Activated CD4-positive, CD25-positive, alpha-beta regulatory T cell treated with anti-CD3 and anti-CD28 coated beads, Interleukin-2, amount 50 U/mL, for 24 hours (primary cell): ENCODE data around the gene EBPL.
A peak's percentile ranks its signal among the peaks of the same experiment; 100 is the strongest.
"Not testable (repeated sequence)": the region's sequence is repeated elsewhere in the genome, so short reads cannot be mapped to it uniquely, and the experiment has no call there.

ENCODE experiments used
- ATAC-seq, 2 donors: fragments of 150-1000 bp; cut with Tn5 transposase; one replicate each; pipeline ENCODE4 v1.10.0; 2021; ENCODE audit warnings: mild to moderate bottlenecking in 1 of 2, moderate library complexity in 1 of 2

The EBPL gene

DNA sequence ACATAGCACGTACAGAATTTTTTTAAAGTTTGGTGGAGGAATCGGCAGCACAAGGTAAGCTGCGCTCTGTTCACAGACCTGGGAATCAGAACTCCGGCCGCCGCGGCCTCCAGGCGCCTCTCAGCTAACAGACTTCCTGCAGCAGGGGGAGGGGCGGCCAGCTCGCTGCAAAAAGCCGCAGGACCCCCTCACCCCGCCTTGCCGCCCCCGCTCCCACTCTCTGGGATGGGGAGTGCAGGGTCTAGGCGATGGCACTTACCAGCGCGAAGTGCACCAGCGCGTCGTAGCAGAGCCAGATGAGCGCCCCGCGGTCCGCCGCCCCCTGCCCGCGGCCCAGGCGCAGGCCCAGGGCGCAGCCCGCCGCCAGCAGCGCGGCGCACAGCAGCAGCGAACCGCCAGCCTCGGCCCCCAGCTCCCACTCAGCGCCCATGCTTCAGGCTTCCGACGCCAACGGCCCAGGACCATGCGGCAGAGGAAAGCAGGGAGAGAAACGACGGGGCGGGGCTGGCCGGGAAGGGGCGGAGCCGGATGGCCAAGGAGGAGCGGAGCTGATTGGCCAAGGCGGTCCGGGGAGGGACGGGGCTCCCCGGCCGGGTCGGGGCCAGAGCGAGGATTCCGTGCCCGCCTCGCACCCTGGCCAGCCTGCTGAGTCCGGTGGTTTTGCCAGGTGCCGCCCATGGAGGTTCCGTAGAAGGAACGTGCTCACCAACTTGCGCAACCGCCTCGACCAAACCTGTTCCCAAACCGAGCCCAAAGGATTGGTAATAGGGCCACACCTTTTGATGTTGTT, at the start of gene EBPL:
Gene EBPL (minus strand): TSS at position 492 of the 790 bp plus-strand sequence. CDS start 62 bp downstream, at position 430.
- peak; percentile 97 to 98 for ATAC-seq

DNA sequence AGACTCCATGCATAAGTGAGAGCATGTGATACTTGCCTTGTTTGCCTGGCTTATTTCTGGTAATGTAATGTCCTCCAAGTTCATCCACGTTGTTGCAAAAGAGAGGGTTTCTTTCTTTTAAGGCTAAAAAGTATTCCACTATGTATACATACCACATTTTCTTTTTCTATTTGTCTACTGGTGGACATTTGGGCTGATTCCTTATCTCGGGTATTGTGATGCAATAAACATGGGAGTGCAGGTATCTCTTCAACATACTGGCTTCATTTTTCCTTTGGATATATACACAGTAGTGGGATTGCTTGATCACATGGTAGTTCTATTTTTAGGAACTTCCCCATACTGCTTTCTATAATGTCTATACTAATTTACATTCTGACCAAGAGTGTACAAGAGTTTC, 49.6 kb upstream of the EBPL start:
- no peak for ATAC-seq

DNA sequence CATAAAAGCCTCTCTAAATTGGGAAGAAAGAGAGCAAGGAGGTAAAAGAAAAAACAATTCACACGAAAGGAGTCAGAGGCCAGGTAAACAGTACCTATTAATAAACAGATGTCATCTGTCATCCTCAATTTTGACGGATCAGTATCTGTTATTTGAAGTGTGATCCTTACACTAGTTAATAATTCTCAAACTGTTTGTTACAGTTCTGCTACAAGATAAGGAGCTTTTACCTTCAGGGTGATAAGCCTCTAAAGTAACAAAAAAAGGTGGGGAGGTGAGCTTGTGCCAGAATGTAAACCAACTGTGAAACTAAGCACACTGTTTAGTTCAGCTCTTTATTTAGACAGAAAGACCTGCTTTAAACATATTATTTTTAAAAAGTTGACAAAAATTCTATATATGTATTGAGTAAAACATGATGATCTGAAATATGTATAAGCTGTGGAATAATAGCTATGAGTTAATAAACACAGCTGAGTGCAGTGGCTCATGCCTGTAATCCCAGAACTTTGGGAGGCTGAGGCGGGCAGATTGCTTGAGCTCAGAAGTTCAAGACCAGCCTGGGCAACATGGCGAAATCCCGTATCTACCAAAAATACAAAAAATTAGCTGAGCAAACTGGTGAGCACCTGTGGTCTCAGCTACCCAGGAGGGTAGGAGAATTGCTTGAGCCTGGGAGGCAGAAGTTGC, 48.4 kb upstream of the EBPL start:
- no peak for ATAC-seq

DNA sequence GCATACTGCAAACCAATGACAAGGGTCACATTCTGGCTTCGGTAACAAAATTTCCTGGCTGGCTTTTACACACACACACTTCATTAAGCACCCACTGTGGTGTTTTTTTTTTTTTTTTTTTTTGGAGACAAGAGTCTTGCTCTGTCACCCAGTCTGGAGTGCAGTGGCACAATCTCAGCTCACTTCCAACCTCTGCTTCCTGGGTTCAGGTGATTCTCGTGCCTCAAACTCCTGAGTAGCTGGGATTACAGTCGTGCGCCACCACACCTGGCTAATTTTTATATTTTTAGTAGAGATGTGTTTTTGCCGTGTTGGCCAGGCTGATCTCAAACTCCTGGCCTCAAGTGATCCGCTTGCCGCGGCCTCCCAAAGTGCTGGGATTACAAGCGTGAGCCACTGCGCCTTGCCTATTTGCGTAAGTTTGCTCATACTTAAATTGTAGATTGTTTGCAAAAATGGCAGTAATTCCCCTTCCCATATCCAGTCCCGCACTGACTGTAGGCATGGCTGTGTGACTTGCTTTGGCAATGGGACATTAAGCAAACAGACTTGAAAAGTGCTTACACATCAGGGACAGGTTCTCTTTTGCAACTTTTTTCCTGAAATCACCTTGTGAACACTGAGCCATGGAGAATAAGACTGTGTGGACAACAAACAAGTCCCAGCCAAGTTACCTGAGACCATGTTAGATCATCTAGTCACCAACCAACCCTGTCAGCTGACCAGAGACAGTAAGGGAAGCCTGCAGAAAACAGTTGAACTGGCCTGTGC, 42.1 kb upstream of the EBPL start:
- ATAC-seq, result no peak

DNA sequence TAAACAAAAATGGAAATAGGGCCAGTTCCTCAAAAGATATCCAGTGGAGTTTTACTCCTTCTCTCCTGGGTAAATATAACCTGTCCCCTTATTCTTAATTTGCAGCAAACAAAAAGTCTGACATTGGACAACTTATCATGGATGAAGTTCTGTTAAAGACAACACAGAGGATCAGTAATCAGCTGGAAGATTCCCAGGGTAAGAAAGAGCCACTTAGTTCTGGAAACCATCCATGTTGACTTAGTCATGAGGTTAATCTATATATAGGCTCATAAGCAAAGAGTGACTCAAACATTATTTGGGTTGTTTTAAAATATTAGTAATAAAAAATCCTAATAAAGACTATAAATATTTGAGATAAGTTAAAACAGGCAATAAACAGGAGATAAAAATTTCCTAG, 40.5 kb upstream of the EBPL start:
- no peak for ATAC-seq

DNA sequence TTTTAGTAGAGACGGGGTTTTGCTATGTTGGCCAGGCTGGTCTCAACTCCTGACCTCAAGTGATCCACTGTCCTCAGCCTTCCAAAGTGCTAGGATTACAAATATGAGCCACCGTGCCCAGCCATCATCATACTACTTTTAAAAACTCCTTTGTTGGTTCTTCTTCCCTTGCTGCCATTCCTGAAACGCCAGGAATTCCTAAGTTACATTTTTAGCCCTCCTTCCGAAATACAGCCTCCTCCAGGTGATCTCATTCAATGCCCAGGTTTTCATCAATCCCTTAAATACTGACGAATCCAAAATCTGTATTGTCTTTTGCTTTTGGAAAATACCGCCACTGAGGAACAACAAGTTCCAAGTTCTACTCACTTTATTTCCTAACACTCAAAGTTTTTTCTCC, 25.3 kb upstream of the EBPL start:
- ATAC-seq, result no peak

DNA sequence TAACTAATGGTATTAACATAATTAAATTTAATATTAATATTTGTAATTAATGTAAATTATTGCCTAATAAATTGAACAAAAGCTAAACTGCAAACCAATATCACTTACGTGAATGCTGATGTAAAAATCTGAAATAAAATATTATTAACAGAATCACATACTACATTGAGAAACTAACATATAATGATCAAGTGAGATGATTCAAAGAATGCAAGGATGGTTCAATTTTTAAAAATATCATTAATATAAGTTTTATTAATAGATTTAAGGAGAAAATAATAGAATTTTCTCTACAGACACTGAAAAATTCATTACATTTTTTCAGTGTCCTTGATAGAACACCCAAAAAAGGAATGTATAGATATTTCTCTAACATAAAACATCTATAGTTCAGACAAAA, 23.5 kb upstream of the EBPL start:
- no peak for ATAC-seq

DNA sequence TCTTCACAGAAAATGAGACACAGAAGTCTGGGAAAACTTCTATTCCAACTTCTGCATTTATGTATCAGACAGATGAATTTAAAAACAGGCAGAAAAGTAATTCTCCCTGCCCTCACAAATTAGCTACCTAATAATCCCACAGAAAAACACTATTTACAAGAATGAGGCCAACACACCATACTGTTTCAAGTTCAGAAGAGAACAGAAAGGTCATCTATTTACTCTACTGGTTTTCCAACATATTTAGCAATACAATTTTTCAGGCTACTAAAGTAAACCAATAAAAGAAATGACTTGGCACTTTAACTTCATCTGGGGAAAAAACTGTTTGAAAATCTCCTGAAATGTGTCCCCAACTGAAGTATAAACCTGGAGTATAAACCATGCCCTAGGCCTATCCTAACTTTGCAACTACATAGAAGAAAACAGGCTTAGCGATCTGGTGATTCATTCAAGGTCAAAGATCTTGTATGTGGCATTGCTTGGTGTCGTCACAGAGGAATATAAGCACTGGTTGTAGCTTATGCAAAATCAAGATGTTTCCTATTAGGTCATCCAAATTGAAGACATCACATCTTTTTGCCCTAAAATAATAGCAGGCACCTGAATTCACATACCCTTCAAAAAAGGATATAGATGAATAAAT, 20.1 kb upstream of the EBPL start:
- no peak for ATAC-seq

DNA sequence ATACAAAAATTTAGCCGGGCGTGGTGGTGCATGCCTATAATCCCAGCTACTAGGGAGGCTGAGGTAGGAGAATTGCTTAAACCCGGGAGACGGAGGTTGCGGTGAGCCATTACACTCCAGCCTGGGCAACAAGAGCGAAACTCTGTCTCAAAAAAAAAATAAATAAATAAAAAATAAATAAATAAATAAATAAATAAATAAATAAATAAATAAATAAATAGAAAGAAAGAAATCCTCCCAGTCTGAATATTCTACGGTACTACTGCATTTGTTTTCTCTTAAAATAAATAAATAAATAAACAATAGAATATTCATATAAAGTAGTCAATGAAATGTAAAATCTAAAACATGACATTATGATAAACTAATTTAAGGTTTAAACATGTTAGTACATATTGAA, 13.0 kb upstream of the EBPL start:
- not testable (repeated sequence) for ATAC-seq

DNA sequence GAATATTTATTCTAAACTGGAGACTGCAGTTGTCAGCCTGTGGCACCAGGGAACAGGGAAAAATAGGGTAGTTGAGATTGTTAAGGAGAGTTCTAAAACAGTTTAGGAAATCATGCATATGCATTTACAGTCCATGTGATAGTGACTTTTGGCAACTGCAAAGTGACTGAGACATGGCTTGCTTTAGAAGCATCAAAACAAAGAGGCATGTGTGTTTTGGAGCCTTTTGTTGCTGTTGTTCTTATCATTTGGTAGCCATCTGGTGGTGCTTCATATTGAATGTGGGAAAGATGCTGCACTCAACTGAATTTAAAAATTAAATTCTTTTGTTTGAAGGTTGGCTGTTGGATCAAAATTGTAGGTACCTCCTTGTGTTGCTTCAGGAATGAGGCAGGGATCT, 10.2 kb upstream of the EBPL start:
- no peak for ATAC-seq

DNA sequence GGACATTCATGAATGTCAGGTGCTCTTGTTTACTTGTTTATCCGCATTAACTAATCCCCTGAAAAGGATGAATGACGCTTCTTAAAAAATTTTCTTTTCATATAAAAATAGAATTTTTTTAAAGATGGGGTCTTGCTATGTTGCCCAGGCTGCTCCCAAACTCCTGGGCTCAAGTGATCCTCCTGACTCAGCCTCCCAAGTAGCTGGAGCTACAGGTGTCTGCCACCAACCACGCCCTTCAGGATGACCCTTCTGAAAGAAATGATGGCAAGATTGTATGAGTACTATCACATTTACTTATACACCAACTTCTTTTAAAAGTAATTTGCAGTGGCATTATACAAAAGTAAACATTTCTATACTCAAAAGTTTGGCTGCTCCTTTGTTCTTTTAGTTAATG, 6.2 kb upstream of the EBPL start:
- no peak for ATAC-seq

DNA sequence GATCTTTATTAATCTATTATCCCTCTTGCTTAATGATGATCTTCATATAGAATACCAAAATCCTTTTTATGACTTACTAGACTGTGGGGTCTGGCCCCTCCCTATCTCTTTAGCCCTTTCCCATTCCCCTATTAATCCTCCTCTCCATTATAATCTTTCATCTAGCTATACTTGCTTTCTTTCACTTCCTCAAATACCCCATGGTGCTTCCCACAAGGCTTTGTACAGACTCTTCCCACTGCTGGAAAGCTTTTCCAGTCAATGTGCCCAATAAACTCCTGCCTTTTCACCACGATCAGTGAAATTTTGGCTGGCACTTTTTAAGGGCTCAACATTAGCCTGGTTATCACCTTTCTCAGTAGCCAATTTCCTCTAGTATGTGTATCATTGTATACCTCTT, 3.2 kb upstream of the EBPL start:
- ATAC-seq, result no peak

DNA sequence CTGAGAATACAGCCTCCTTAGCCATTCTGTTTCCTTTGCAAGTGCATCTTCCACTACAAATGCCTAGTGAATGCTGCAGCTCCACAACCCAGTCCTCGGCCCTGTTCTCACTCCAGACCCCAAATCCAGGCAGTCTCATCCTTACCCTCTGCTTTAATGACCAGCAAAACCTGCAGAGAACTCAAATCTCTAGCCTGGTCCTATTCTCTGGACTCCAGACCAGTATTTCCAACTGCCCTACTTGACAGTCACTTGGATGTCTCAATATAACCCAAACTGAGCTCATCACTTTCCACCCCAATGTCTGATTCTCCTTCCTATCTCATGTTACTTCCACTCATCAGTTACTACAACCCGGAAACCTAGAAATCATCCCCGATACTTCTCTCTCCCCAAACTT, 2.6 kb upstream of the EBPL start:
- no peak for ATAC-seq

DNA sequence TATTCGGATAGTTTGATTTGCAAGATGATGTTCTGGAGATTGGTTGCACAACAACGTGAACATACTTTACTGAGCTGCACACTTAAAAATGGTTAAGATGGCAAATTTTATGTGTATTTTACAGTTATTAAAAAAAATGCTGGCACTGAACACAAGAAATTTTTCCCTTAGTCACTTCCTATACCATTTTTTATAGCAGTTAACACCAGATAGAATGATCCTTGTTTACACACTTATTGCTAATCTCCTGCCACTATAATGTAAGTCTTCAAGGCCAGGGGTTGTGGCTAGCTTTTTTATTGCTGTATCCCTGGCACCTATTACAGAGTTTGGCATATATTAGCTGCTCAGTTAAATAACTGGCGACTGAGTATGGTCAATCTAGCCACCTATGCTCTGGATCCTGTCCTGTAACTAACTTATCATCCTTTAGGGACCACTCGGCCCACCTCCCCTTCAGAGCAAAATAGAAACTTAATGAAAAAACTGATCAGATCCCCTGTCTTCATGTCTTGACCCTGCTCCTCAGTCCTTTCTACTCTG, 2.0 kb upstream of the EBPL start:
- no peak for ATAC-seq

DNA sequence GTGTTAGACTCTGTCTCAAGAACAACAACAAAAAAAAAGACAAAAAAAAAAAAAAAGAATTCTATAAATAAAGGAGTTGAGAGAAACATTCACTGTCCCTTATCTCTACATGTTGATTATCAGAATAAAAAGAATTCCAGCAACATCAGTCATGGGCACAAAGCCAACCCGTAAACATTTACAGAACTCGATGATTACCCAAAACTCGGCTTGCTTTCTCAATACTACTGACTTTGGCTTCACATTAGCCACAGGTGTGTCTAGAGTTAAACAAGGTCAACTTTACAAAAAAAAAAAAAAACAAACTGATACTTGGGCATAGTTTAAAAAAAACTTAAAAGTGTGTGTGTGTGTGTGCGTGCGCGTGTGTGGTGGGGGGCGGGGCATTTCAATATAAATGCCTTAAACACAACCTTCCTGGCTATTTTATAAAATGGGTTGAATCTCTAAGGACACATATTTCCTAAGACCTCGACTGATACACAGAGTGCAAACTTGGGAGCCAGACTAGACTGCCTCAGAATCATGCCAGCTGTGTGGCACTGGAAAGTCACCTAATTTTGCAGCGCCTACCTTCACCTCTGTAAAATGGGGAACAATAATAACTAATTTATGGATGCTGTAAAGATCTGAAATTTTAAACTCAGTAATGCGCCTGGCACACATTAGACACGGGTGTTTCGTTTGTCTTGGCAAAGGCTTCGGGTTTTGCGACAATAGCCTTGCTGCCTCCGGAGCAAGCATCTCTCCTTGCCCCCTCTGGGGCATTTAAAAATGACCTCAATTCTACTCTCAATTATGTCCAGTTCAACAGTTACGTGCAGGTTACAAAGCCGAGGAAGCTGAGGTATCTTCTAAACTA, 922 bp downstream of the EBPL start:
- ATAC-seq, result peak in 1 of 2 donors; percentile 6

DNA sequence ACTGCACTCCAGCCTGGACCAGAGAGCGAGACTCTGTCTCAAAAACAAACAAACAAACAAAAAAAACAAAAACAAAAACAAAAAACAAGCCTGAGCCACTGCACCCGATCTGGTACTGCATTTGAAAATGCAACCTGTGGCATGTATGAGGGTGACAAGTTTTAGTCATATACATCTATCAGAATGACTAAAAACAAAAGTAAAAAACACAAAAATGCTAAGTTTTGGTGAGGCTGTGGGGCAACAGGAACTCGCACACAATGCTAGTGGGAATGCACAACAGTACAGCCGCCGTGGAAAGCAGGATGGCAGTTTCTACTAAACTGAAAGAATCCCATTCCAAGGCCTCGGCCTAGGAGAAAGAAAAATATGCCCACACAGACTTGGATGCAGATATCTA, 7.8 kb downstream of the EBPL start:
- peak; percentile 65 to 76 for ATAC-seq

DNA sequence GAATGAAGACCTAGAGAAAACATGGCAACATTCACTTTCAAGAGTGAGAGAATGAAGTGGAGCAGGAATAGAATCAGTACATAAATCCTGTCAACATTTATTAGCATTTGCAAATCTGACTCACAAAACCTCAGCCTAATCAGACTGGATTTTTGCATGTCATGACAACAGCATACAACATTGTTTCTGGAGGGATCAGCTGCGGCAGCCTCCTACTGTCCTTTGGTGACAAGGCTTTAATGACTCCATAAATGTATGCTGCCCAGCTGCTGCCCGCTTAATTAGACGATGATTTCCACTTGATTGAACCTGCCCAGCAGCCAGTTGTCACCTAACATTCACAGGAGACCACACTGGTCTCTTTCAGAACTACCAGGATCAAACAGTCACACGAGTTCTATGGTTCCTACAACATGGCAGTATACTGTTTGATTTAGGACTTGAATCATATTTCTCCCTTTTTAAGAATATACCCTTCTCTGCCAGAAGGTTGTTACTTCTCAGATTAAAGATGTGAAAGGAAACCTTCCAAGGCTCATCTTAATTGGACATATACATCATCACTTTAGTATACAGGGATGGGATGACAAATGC, 9.3 kb downstream of the EBPL start:
- ATAC-seq, result no peak

DNA sequence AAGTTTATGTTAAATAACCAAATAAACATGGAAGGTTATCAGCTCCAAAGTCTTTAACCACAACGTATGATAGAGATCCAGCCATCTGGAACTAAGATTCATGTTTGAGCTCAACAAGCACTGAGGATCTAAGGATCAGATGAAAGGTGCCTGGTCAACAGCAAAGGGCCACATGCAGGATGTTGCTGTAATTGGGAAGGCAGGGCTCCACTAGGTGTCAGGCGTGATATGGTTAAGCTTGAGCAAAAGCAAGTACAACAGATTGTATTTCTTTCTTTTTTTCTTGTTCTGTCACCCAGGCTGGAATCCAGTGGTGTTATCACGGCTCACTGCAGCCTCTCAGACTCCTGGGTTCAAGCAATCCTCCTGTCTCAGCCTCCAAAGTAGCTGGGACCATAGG, 12.0 kb downstream of the EBPL start:
- ATAC-seq, result no peak

DNA sequence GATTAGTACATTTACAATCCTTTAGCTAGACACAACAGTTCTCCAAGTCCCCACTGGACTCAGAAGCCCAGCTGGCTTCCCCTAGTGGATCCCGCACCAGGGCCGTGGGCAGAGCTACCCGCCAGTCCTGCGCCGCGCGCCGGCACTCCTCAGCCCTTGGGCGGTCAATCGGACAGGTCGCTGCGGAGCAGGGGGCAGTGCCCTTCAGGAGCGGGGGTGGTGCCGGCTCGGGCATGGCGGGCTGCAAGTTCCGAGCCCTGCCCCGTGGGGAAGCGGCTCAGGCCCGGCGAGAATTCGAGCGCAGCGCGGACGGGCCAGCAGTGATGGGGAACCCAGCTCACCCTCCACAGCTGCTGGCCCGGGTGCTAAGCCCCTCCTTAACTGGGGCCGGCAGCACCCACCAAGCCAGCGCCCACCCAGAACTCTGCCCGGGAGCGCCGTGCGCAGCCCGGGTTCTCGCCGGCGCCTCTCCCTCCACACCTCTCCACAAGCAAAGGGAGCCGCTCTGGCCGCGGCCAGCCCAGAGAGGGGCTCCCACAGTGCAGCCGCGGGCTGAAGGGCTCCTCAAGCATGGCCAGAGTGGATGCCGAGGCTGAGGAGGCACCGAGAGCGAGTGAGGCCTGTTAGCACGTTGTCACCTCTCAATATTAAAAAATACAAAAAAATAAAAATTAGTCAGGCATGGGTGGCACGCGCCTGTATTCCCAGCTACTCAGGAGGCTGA, 12.9 kb downstream of the EBPL start:
- ATAC-seq, result no peak

DNA sequence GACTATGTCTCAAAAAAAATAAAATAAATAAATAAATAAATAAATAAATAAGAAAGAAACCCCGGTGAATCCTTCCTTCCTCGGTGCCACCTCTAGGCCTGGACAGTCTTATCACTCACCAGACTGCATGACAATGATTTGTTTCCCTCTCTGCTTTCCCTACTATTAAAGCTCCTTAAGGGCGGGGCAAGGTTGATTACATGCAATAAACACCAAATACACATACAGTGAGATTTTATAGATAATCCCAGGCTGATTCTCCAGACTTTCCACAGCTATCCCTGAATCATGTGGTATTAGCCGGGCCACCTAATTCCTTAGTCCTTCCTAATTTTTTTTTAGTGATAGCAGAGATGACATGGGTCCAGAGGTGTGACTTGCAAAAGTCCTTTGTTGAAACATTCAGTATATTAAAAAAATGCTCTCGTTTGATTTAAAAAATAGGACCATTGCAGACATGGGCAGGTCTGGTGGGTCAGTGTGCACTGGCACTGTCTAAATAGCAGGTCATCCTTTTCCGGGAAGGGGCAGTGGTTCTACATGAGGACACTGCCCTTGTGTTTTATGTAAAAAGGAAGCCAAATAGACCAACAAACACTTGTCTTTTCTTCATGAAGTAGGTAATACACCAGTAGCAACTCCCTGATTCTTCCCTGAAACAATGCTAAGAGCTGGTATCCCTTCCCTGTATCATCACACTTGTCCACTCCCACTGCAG, 14.5 kb downstream of the EBPL start:
- no peak for ATAC-seq
